OCI-LY3 (cell line): ENCODE data around the gene CYGB.

ENCODE experiments used
- CTCF ChIP-seq: fragments of 200-600, 300-600 bp; sonication (generic); IDR thresholded peaks from 2 replicates; pipeline ENCODE4 v1.5.1; 2014; ENCODE audit warnings: antibody characterized with exemption, low read length, low read depth
- EZH2phosphoT487 ChIP-seq: fragments of 200-600 bp; shearing (Covaris generic); IDR thresholded peaks from 2 replicates; pipeline ENCODE4 v1.6.1; 2018; ENCODE audit warnings: antibody characterized with exemption, mixed run types, low read depth

- no peak for TF ChIP-seq CTCF
- TF ChIP-seq EZH2phosphoT487: no peak
Observed at GRCh38 chr17:76478097-76478496, 59.4 kb downstream of the CYGB start.
